HG03558 (cell line): ENCODE measurements around the gene ASTN2.

Experiments used
- ATAC-seq: cut with Tn5 transposase; IDR thresholded peaks from one replicate; pipeline ENCODE4 v1.9.1; 2021; ENCODE audit warnings: moderate number of reproducible peaks; ENCODE audit not compliant: unreplicated experiment; ENCODE audit errors: extremely low read depth

ASTN2 gene

GRCh38 chr9:116668970-116669695 lies 745.7 kb downstream of the ASTN2 start:
- ATAC-seq: no peak

GRCh38 chr9:116663581-116663980 lies 751.3 kb downstream of the ASTN2 start:
- ATAC-seq: no peak

- ATAC-seq: no peak
Measured at GRCh38 chr9:116662646-116663310, 752.1 kb downstream of the ASTN2 start.

- ATAC-seq: peak; percentile 68
Measured at GRCh38 chr9:116661037-116661954, 753.6 kb downstream of the ASTN2 start.

- ATAC-seq: no peak
Measured at GRCh38 chr9:116658265-116658664, 756.6 kb downstream of the ASTN2 start.

GRCh38 chr9:116656977-116657376 lies 757.9 kb downstream of the ASTN2 start:
- no peak for ATAC-seq

GRCh38 chr9:116656501-116656971 lies 758.3 kb downstream of the ASTN2 start:
- ATAC-seq: no peak

GRCh38 chr9:116654059-116654355 lies 760.9 kb downstream of the ASTN2 start:
- no peak for ATAC-seq

- no peak for ATAC-seq
Measured at GRCh38 chr9:116653348-116654058, 761.4 kb downstream of the ASTN2 start.

GRCh38 chr9:116647515-116647809 lies 767.4 kb downstream of the ASTN2 start:
- no peak for ATAC-seq

GRCh38 chr9:116646661-116647514 lies 768.0 kb downstream of the ASTN2 start:
- ATAC-seq: no peak

- no peak for ATAC-seq
Measured at GRCh38 chr9:116644091-116644688, 770.7 kb downstream of the ASTN2 start.

GRCh38 chr9:116643691-116644090 lies 771.2 kb downstream of the ASTN2 start:
- no peak for ATAC-seq

- no peak for ATAC-seq
Measured at GRCh38 chr9:116641292-116642059, 773.4 kb downstream of the ASTN2 start.

- no peak for ATAC-seq
Measured at GRCh38 chr9:116639251-116639741, 775.6 kb downstream of the ASTN2 start.

GRCh38 chr9:116635908-116636307 lies 778.9 kb downstream of the ASTN2 start:
- no peak for ATAC-seq

- ATAC-seq: no peak
Measured at GRCh38 chr9:116632990-116633838, 781.6 kb downstream of the ASTN2 start.
